K562 (cell line): ENCODE data around the gene ARHGAP18. TPM values are rescaled to one million over a fixed set of nuclear protein-coding genes. Genes with fewer than 3 reads are reported as not detected.

Experiments used
- CBFA2T3 ChIP-seq: fragments of 450-650 bp; IDR thresholded peaks from 2 replicates; pipeline ENCODE4 v1.6.1; 2017
- DPF2 ChIP-seq: fragments of 450-650 bp; IDR thresholded peaks from 2 replicates; pipeline ENCODE4 v1.6.1; 2016
- E2F1 ChIP-seq: sonication (generic); formaldehyde crosslinking; IDR thresholded peaks from 2 replicates; pipeline ENCODE4 v1.8.1; 2023; ENCODE audit warnings: mild to moderate bottlenecking, missing genetic modification reagents, moderate library complexity
- MTF1 ChIP-seq: fragments of 250-450 bp; sonication (Bioruptor Pico); IDR thresholded peaks from 2 replicates; pipeline ENCODE4 v1.9.0; 2021; ENCODE audit warnings: moderate library complexity, mild to moderate bottlenecking, inconsistent platforms, borderline replicate concordance
- NR2C2 ChIP-seq, 2 experiments: fragments of 200-800 bp in 1 of 2; sonication (Bioruptor generic) in 1 of 2; sonication (generic) in 1 of 2; formaldehyde crosslinking in 1 of 2; IDR thresholded peaks; 2 replicates each; pipeline versions ENCODE4 v1.6.1 to v1.8.0; 2016 to 2022; ENCODE audit warnings: mild to moderate bottlenecking in 1 of 2, missing compliant biosample characterization in 1 of 2, missing genetic modification characterization in 1 of 2, missing genetic modification reagents in 1 of 2
- PTTG1 ChIP-seq: fragments of 450-650 bp; IDR thresholded peaks from 2 replicates; pipeline ENCODE4 v1.6.1; 2016; ENCODE audit warnings: low read depth, mild to moderate bottlenecking, missing genetic modification characterization, missing compliant biosample characterization
- RCOR1 ChIP-seq, 2 experiments: IDR thresholded peaks; 2 replicates each; pipeline ENCODE4 v1.6.1; 2012; ENCODE audit warnings: low read depth in 2 of 2, low read length in 2 of 2, borderline replicate concordance in 1 of 2, improper control_type of control experiment in 1 of 2
- SPI1 ChIP-seq: IDR thresholded peaks from 2 replicates; pipeline ENCODE4 v1.6.1; 2011; ENCODE audit warnings: low read depth, low read length, control low read depth, borderline replicate concordance
- ZEB2 ChIP-seq: fragments of 450-650 bp; IDR thresholded peaks from 2 replicates; pipeline ENCODE4 v1.6.1; 2016
- ZNF134 ChIP-seq: fragments of 250-450 bp; sonication (Bioruptor Pico); conservative IDR thresholded peaks from 2 replicates; pipeline ENCODE4 v1.4.0; 2020
- ZNF282 ChIP-seq: sonication (generic); formaldehyde crosslinking; IDR thresholded peaks from 2 replicates; pipeline ENCODE4 v1.8.1; 2023; ENCODE audit warnings: missing genetic modification reagents
- ZNF592 ChIP-seq: fragments of 450-650 bp; IDR thresholded peaks from 2 replicates; pipeline ENCODE4 v1.6.1; 2017; ENCODE audit warnings: antibody characterized with exemption, mild to moderate bottlenecking
- ZNF79 ChIP-seq: fragments of 250-450 bp; sonication (Bioruptor Pico); IDR thresholded peaks from 2 replicates; pipeline ENCODE4 v1.4.0; 2020; ENCODE audit warnings: low read depth, mild to moderate bottlenecking, moderate library complexity
- polyA plus RNA-seq, 8 experiments: library from polyadenylated mRNA; depleted of rRNA in 4 of 8; stranded (reverse) in 5 of 8; unstranded in 3 of 8; fragments of >200 nt; fragmentation: Nextera tagmentation in 2 of 8; fragmentation: Illumina TruSeq in 1 of 8; extraction: Ambion mirVana in 2 of 8; extraction: Trizol in 1 of 8; gene quantifications; 2 replicates each; pipeline versions ENCODE4 v1.2.1 to v1.2.3, GENCODE V29; 2011 to 2014; ENCODE audit warnings: inconsistent platforms in 1 of 8, missing spikeins in 1 of 8
- total RNA-seq, 7 experiments: library from RNA; depleted of rRNA in 6 of 7; stranded (reverse); fragments of >200 nt in 6 of 7; fragmentation: Illumina TruSeq in 2 of 7; extraction: Trizol in 2 of 7; gene quantifications; 2 replicates each; pipeline versions ENCODE4 v1.2.1 to v1.2.3, GENCODE V29; 2011 to 2021; ENCODE audit warnings: low replicate concordance in 1 of 7
- TF ChIP-seq, protein P1 (sequence below): sonication (generic); formaldehyde crosslinking; IDR thresholded peaks from 2 replicates; pipeline ENCODE4 v1.8.0; 2023; ENCODE audit warnings: mild to moderate bottlenecking, missing genetic modification reagents
- TF ChIP-seq, protein P2 (sequence below): fragments of 450-650 bp; IDR thresholded peaks from 2 replicates; pipeline ENCODE4 v1.6.1; 2018; ENCODE audit not compliant: partially characterized antibody
- TF ChIP-seq, protein P3 (sequence below): fragments of 200-800 bp; sonication (Bioruptor generic); IDR thresholded peaks from 2 replicates; pipeline ENCODE4 v1.6.1; 2017; ENCODE audit warnings: missing genetic modification characterization, missing compliant biosample characterization

The ARHGAP18 gene
- total and polyA plus RNA-seq, 9 of the 15 experiments (the other 6 are each of a cell fraction or from before 2014, with no cell fraction given) = 13.3 to 29.7 (median 21.1) TPM

- TF ChIP-seq, protein P1, sequence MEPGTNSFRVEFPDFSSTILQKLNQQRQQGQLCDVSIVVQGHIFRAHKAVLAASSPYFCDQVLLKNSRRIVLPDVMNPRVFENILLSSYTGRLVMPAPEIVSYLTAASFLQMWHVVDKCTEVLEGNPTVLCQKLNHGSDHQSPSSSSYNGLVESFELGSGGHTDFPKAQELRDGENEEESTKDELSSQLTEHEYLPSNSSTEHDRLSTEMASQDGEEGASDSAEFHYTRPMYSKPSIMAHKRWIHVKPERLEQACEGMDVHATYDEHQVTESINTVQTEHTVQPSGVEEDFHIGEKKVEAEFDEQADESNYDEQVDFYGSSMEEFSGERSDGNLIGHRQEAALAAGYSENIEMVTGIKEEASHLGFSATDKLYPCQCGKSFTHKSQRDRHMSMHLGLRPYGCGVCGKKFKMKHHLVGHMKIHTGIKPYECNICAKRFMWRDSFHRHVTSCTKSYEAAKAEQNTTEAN (CRISPR knock-in tag) = no peak
- no peak for TF ChIP-seq NR2C2 (CRISPR knock-in tag; IDR thresholded peaks at IDR 0.05)
- peak; percentile 31; the same call in 1 of the 2 replicates for TF ChIP-seq NR2C2 (tag; IDR thresholded peaks at IDR 0.05)
- TF ChIP-seq ZNF134 = no peak
- TF ChIP-seq, protein P2, sequence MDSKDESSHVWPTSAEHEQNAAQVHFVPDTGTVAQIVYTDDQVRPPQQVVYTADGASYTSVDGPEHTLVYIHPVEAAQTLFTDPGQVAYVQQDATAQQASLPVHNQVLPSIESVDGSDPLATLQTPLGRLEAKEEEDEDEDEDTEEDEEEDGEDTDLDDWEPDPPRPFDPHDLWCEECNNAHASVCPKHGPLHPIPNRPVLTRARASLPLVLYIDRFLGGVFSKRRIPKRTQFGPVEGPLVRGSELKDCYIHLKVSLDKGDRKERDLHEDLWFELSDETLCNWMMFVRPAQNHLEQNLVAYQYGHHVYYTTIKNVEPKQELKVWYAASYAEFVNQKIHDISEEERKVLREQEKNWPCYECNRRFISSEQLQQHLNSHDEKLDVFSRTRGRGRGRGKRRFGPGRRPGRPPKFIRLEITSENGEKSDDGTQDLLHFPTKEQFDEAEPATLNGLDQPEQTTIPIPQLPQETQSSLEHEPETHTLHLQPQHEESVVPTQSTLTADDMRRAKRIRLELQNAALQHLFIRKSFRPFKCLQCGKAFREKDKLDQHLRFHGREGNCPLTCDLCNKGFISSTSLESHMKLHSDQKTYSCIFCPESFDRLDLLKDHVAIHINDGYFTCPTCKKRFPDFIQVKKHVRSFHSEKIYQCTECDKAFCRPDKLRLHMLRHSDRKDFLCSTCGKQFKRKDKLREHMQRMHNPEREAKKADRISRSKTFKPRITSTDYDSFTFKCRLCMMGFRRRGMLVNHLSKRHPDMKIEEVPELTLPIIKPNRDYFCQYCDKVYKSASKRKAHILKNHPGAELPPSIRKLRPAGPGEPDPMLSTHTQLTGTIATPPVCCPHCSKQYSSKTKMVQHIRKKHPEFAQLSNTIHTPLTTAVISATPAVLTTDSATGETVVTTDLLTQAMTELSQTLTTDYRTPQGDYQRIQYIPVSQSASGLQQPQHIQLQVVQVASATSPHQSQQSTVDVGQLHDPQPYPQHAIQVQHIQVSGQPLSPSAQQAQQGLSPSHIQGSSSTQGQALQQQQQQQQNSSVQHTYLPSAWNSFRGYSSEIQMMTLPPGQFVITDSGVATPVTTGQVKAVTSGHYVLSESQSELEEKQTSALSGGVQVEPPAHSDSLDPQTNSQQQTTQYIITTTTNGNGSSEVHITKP = peak; percentile 49
- no peak for TF ChIP-seq SPI1
- TF ChIP-seq, protein P3, sequence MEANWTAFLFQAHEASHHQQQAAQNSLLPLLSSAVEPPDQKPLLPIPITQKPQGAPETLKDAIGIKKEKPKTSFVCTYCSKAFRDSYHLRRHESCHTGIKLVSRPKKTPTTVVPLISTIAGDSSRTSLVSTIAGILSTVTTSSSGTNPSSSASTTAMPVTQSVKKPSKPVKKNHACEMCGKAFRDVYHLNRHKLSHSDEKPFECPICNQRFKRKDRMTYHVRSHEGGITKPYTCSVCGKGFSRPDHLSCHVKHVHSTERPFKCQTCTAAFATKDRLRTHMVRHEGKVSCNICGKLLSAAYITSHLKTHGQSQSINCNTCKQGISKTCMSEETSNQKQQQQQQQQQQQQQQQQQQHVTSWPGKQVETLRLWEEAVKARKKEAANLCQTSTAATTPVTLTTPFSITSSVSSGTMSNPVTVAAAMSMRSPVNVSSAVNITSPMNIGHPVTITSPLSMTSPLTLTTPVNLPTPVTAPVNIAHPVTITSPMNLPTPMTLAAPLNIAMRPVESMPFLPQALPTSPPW (CRISPR knock-in tag) = no peak
- no peak for TF ChIP-seq E2F1 (CRISPR knock-in tag)
- no peak for TF ChIP-seq ZNF282
- TF ChIP-seq ZEB2 = 0 out of 2 replicates have a peak, but pooled peaks have one; percentile 36
- TF ChIP-seq ZNF79 = no peak
- no peak; the same call in 1 of the 2 replicates for TF ChIP-seq ZNF592
- TF ChIP-seq MTF1 (CRISPR knock-in tag) = no peak
- TF ChIP-seq DPF2 = 0 out of 2 replicates have a peak, but pooled peaks have one; percentile 12
- peak; percentile 52 for TF ChIP-seq CBFA2T3
- peak in 1 of 2 experiments; percentile 26; a peak in 1 of 4 replicates for TF ChIP-seq RCOR1 (IDR thresholded peaks at IDR 0.05; ENCODE audit: borderline replicate concordance in 1 of 2, low read depth in 2 of 2, low read length in 2 of 2)
- no peak for TF ChIP-seq PTTG1 (tag)
These were observed 13.1 kb downstream of the ARHGAP18 start (continued) for GRCh38 chr6:129696843-129697242.
